ENCODE data around the gene SPAAR. TPM values are rescaled to one million over a fixed set of nuclear protein-coding genes. Genes with fewer than 3 reads are reported as not detected.

Gene SPAAR
- total RNA-seq, 2 experiments from 2014 or later = not detected

GRCh38 chr9:35914301-35914807, 5.1 kb downstream of the SPAAR start:
- ATAC-seq = peak; percentile 41
- intact Hi-C loops (cut with micrococcal nuclease) = no loop called here
- peak; percentile 31 for DNase-seq
- Mint-ChIP-seq H3K9me3 (no peaks in the 10 kb centered on the region), H3K4me1 (ENCODE audit: low read depth) (peaks cover 29% of the 10 kb centered on the region), H3K27ac (no peak overlapping the region), H3K27me3 (no peaks in the 10 kb centered on the region), H3K4me3 (no peak overlapping the region), H3K36me3 (ENCODE audit: low read depth) (no peaks in the 10 kb centered on the region)
- ChIA-PET CTCF (interaction anchor here (2.1 kb wide), 1 partner anchor 11 kb away, joined by 8 read pairs; no protein-coding TSS in a partner anchor), POLR2A (no interaction called here)
- no peak for TF ChIP-seq CTCF (IDR thresholded peaks at IDR 0.05)

GRCh38 chr9:35915681-35916294, 6.5 kb downstream of the SPAAR start:
- TF ChIP-seq CTCF (IDR thresholded peaks at IDR 0.05) = no peak
- intact Hi-C loops (cut with micrococcal nuclease) = no loop called here
- Mint-ChIP-seq H3K4me1 (ENCODE audit: low read depth) (peaks cover 20% of the 10 kb centered on the region), H3K27me3 (no peaks in the 10 kb centered on the region), H3K9me3 (no peaks in the 10 kb centered on the region), H3K27ac (no peak overlapping the region), H3K36me3 (ENCODE audit: low read depth) (no peaks in the 10 kb centered on the region), H3K4me3 (no peak overlapping the region)
- ChIA-PET CTCF (interaction anchor here (1.3 to 2.1 kb wide), 2 partner anchors 13 to 39 kb away, joined by 3 to 8 read pairs; no protein-coding TSS in a partner anchor), POLR2A (no interaction called here)
- no peak for DNase-seq
- no peak for ATAC-seq

- H3K27ac Mint-ChIP-seq = no peak overlapping the region
- no peaks in the 10 kb centered on the region for H3K9me3 Mint-ChIP-seq
- H3K36me3 Mint-ChIP-seq (ENCODE audit: low read depth) = no peaks in the 10 kb centered on the region
- intact Hi-C loops (cut with micrococcal nuclease) = no loop called here
- no peaks in the 10 kb centered on the region for H3K27me3 Mint-ChIP-seq
- ChIA-PET CTCF (interaction anchor here (1.1 kb wide), 1 partner anchor 28 kb away, joined by 3 read pairs; no protein-coding TSS in a partner anchor), POLR2A (no interaction called here)
- TF ChIP-seq CTCF (IDR thresholded peaks at IDR 0.05) = no peak
- ATAC-seq (no peak), DNase-seq (no peak)
- H3K4me3 Mint-ChIP-seq = no peak overlapping the region
- peaks cover 8% of the 10 kb centered on the region for H3K4me1 Mint-ChIP-seq (ENCODE audit: low read depth)
Observed at GRCh38 chr9:35917261-35917660, 8.0 kb downstream of the SPAAR start.

- Mint-ChIP-seq H3K27ac (no peak overlapping the region), H3K4me1 (ENCODE audit: low read depth) (peaks cover 9% of the 10 kb centered on the region), H3K36me3 (ENCODE audit: low read depth) (no peaks in the 10 kb centered on the region), H3K9me3 (no peaks in the 10 kb centered on the region), H3K4me3 (no peak overlapping the region), H3K27me3 (no peaks in the 10 kb centered on the region)
- TF ChIP-seq CTCF (IDR thresholded peaks at IDR 0.05) = no peak
- no peak for DNase-seq
- intact Hi-C loops (cut with micrococcal nuclease) = no loop called here
- ATAC-seq = no peak
- ChIA-PET CTCF (interaction anchor here (1.8 to 4.6 kb wide), 2 partner anchors 16 to 27 kb away, joined by 9 to 28 read pairs; no protein-coding TSS in a partner anchor), POLR2A (no interaction called here)
Observed at GRCh38 chr9:35918780-35919179, 9.5 kb downstream of the SPAAR start.

Data from activated CD8-positive, alpha-beta T cell treated with anti-CD3 and anti-CD28 coated beads for 36 hours (primary cell).